ENCODE measurements around the gene ACOXL. TPM values are rescaled to one million over a fixed set of nuclear protein-coding genes. Genes with fewer than 3 reads are reported as not detected.

The ACOXL gene
- total and polyA plus RNA-seq, 2 of the 8 experiments (the other 6 are each of a cell fraction or from before 2014, with no cell fraction given): 11.4 to 20.6 TPM

- TF ChIP-seq, protein P1, sequence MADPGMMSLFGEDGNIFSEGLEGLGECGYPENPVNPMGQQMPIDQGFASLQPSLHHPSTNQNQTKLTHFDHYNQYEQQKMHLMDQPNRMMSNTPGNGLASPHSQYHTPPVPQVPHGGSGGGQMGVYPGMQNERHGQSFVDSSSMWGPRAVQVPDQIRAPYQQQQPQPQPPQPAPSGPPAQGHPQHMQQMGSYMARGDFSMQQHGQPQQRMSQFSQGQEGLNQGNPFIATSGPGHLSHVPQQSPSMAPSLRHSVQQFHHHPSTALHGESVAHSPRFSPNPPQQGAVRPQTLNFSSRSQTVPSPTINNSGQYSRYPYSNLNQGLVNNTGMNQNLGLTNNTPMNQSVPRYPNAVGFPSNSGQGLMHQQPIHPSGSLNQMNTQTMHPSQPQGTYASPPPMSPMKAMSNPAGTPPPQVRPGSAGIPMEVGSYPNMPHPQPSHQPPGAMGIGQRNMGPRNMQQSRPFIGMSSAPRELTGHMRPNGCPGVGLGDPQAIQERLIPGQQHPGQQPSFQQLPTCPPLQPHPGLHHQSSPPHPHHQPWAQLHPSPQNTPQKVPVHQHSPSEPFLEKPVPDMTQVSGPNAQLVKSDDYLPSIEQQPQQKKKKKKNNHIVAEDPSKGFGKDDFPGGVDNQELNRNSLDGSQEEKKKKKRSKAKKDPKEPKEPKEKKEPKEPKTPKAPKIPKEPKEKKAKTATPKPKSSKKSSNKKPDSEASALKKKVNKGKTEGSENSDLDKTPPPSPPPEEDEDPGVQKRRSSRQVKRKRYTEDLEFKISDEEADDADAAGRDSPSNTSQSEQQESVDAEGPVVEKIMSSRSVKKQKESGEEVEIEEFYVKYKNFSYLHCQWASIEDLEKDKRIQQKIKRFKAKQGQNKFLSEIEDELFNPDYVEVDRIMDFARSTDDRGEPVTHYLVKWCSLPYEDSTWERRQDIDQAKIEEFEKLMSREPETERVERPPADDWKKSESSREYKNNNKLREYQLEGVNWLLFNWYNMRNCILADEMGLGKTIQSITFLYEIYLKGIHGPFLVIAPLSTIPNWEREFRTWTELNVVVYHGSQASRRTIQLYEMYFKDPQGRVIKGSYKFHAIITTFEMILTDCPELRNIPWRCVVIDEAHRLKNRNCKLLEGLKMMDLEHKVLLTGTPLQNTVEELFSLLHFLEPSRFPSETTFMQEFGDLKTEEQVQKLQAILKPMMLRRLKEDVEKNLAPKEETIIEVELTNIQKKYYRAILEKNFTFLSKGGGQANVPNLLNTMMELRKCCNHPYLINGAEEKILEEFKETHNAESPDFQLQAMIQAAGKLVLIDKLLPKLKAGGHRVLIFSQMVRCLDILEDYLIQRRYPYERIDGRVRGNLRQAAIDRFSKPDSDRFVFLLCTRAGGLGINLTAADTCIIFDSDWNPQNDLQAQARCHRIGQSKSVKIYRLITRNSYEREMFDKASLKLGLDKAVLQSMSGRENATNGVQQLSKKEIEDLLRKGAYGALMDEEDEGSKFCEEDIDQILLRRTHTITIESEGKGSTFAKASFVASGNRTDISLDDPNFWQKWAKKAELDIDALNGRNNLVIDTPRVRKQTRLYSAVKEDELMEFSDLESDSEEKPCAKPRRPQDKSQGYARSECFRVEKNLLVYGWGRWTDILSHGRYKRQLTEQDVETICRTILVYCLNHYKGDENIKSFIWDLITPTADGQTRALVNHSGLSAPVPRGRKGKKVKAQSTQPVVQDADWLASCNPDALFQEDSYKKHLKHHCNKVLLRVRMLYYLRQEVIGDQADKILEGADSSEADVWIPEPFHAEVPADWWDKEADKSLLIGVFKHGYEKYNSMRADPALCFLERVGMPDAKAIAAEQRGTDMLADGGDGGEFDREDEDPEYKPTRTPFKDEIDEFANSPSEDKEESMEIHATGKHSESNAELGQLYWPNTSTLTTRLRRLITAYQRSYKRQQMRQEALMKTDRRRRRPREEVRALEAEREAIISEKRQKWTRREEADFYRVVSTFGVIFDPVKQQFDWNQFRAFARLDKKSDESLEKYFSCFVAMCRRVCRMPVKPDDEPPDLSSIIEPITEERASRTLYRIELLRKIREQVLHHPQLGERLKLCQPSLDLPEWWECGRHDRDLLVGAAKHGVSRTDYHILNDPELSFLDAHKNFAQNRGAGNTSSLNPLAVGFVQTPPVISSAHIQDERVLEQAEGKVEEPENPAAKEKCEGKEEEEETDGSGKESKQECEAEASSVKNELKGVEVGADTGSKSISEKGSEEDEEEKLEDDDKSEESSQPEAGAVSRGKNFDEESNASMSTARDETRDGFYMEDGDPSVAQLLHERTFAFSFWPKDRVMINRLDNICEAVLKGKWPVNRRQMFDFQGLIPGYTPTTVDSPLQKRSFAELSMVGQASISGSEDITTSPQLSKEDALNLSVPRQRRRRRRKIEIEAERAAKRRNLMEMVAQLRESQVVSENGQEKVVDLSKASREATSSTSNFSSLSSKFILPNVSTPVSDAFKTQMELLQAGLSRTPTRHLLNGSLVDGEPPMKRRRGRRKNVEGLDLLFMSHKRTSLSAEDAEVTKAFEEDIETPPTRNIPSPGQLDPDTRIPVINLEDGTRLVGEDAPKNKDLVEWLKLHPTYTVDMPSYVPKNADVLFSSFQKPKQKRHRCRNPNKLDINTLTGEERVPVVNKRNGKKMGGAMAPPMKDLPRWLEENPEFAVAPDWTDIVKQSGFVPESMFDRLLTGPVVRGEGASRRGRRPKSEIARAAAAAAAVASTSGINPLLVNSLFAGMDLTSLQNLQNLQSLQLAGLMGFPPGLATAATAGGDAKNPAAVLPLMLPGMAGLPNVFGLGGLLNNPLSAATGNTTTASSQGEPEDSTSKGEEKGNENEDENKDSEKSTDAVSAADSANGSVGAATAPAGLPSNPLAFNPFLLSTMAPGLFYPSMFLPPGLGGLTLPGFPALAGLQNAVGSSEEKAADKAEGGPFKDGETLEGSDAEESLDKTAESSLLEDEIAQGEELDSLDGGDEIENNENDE (IDR thresholded peaks at IDR 0.05; ENCODE audit: insufficient replicate concordance, low read length): no peak
- TF ChIP-seq RBBP5 (IDR thresholded peaks at IDR 0.05; ENCODE audit: borderline replicate concordance, low read depth, low read length) (no peak), TAF7 (optimal IDR thresholded peaks at IDR 0.05; ENCODE audit: borderline replicate concordance, low read depth, low read length) (no peak), CHD1 (IDR thresholded peaks at IDR 0.05; ENCODE audit: low read depth, low read length) (no peak), GTF2F1 (IDR thresholded peaks at IDR 0.05; ENCODE audit: borderline replicate concordance, low read depth, low read length) (no peak)
Observed at GRCh38 chr2:110796716-110797301, 64.4 kb downstream of the ACOXL start (continued).
